ENCODE data around the gene GPRC6A.
"Not testable (repeated sequence)": the region's sequence is repeated elsewhere in the genome, so short reads cannot be mapped to it uniquely, and the experiment has no call there.

The GPRC6A gene

DNA sequence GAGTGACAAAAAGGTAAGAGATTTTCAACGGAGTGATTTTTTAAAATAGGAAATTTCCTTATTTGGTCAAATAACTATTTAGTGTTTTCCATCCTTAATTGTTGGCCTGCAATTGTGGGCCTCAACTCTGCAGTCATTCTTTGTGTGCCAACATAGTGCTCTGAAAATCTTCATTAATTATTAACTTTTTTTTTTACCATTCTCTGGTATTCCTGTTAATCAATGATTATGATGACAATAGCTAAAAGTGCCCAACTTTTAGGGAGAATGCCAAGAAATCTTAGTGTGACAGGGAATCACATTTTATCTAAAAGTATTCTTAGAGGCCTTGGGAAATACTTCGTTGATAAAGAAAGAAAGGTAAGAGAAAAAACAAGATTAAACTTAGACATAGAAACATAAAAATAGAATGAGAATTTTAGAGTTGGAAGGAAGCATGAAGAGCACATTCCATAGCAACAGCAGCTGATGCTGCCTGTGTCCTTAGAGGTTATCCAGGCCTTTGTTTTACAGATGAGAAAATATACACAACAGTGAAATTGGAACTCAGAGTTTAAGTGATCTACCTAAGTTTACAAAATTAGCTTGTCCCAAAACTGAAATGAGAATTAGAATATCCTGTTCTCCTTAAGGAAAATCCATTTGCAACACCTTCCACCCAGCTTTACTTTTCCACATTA, 1.2 kb downstream of the GPRC6A start:
- Mint-ChIP-seq H3K27me3 (no peaks in the 10 kb centered on the region), H3K9me3 (peaks cover 7% of the 10 kb centered on the region), H3K4me3 (no peak overlapping the region), H3K36me3 (ENCODE audit: low read depth) (no peaks in the 10 kb centered on the region), H3K4me1 (ENCODE audit: low read depth) (no peaks in the 10 kb centered on the region), H3K27ac (no peak overlapping the region)
- no peak for DNase-seq

DNA sequence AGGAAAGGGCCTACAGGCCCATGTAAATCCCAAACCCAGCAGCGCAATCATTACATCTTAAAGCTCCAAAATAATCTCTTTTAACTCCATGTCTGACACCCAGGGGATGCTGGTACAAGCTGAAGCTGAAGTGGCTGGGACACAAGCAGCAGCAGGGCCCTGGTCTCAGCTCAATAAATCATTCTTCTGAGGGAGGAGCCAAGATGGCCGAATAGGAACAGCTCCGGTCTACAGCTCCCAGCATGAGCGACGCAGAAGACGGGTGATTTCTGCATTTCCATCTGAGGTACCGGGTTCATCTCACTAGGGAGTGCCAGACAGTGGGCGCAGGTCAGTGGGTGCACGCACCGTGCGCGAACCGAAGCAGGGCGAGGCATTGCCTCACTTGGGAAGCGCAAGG, 12.5 kb downstream of the GPRC6A start:
- not testable (repeated sequence) for H3K27me3 Mint-ChIP-seq; H3K4me3 Mint-ChIP-seq; H3K4me1 Mint-ChIP-seq (ENCODE audit: low read depth); H3K36me3 Mint-ChIP-seq (ENCODE audit: low read depth); H3K27ac Mint-ChIP-seq; DNase-seq
- peaks cover 11% of the 10 kb centered on the region for H3K9me3 Mint-ChIP-seq

DNA sequence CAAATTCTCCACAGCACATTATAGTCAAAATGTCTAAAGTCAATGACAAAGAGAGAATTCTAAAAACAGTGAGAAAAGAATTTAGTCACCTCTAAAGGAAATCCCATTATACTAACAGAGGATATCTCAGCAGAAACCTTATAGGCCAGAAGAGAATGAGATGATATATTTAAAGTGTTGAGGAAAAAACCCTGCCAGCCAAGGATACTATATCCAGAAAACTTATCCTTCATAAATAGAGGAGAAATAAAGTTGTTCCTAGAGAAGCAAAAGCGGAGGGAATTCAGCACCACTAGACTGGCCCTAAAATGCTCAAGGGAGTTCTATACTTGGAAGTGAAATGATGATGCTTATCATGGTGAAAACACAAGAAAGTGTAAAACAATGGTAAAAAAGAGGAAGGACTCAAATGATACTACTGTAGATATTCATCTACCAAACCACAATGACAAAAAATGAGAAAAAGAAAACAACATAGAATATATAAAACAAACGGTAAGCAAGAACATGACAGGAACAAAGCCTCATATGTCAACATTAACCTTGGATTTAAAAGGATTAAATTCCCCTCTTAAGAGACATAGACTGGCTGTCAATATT, 16.7 kb downstream of the GPRC6A start:
- peaks cover 10% of the 10 kb centered on the region for H3K27me3 Mint-ChIP-seq
- H3K4me3 Mint-ChIP-seq, result no peak overlapping the region
- H3K36me3 Mint-ChIP-seq (ENCODE audit: low read depth), result no peaks in the 10 kb centered on the region
- H3K27ac Mint-ChIP-seq, result no peak overlapping the region
- H3K9me3 Mint-ChIP-seq, result peaks cover 14% of the 10 kb centered on the region
- no peaks in the 10 kb centered on the region for H3K4me1 Mint-ChIP-seq (ENCODE audit: low read depth)
- DNase-seq, result no peak

DNA sequence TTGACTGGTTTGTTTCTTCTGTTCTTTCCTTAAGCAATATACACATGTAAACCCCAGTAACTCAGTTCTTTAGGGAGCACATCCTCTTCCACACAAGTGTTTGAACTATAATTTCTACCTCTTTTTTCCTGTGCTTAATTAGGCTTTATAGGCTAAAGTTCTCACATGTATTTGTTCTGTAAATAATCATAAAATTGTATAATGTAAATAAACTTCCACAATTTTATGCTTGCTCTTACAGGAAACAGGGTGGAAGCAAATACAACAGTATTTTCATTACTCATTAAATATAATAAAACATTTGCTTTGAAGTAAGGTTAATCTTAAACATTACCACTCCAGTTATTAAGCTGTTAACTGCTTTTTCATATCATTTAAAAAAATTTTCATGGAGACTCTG, 26.9 kb downstream of the GPRC6A start:
- H3K4me1 Mint-ChIP-seq (ENCODE audit: low read depth), result no peaks in the 10 kb centered on the region
- H3K27me3 Mint-ChIP-seq, result peaks cover 18% of the 10 kb centered on the region
- no peaks in the 10 kb centered on the region for H3K9me3 Mint-ChIP-seq
- H3K36me3 Mint-ChIP-seq (ENCODE audit: low read depth), result no peaks in the 10 kb centered on the region
- DNase-seq, result no peak
- no peak overlapping the region for H3K27ac Mint-ChIP-seq
- no peak overlapping the region for H3K4me3 Mint-ChIP-seq

DNA sequence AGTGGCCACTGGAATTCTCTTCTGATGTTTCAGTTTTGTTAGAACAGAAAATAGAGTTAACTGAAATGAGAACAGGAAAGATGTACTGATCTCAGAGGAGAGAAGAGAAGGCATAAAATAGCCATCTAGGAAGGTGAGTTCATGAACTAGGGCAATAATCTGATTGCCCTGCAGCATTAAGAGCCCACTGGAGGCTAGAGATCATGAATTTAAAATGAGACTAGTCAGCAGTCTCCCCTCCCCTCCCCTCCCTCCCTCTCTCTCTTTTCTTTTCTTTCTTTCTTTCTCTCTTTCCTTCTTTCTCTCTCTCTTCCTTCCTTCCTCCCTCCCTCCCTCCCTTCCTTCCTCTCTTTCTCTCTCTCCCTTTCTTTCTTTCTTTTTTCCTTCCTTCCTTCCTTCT, 28.9 kb downstream of the GPRC6A start:
- DNase-seq, result no peak
- H3K4me3 Mint-ChIP-seq, result no peak overlapping the region

DNA sequence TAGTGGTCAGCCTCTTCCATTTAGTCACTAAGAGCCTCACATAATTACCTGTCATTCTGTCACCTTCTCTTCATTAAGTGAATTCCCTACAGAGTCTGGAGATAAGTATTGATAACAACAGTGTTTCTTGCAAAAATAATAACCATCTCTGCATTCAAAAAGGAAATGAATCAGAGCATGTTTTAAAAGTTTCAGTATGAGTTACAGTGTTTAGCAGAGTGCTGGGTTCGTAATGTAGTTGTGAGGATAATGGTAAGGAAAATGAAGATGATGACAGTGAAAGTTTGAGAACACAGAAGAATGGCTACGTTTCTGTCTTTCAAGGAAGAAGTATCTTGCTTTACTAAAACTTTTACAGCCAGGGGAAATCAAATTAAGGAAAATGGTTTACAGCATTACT, 31.3 kb downstream of the GPRC6A start:
- Mint-ChIP-seq H3K4me3 (no peak overlapping the region), H3K4me1 (ENCODE audit: low read depth) (no peaks in the 10 kb centered on the region), H3K27ac (no peak overlapping the region), H3K9me3 (no peaks in the 10 kb centered on the region), H3K27me3 (peaks cover 8% of the 10 kb centered on the region), H3K36me3 (ENCODE audit: low read depth) (no peaks in the 10 kb centered on the region)
- DNase-seq, result no peak

More for the DNA sequence above, 28.9 kb downstream of the GPRC6A start:
- Mint-ChIP-seq H3K36me3 (ENCODE audit: low read depth) (no peaks in the 10 kb centered on the region), H3K9me3 (no peaks in the 10 kb centered on the region), H3K4me1 (ENCODE audit: low read depth) (no peaks in the 10 kb centered on the region), H3K27me3 (peaks cover 9% of the 10 kb centered on the region), H3K27ac (no peak overlapping the region)

DNA sequence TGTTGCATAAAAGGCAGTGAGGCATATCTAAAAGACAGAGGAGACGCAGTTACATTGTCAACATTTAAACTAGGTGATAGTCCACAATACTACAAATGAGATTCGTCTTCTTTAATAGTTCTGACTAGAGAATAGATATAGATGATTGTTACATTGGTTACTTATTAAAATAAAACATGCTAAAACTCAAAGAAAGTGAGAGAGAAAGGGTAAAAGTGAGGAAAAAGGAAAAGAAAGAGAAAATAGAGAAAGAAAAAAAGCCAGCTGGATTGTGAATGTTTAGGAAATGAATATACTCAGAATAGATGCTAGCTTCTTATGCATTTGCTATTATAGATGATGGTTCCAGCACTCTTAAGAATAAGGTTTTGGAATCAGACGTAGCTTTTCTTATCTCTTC, 35.7 kb downstream of the GPRC6A start:
- no peaks in the 10 kb centered on the region for H3K36me3 Mint-ChIP-seq (ENCODE audit: low read depth)

DNA sequence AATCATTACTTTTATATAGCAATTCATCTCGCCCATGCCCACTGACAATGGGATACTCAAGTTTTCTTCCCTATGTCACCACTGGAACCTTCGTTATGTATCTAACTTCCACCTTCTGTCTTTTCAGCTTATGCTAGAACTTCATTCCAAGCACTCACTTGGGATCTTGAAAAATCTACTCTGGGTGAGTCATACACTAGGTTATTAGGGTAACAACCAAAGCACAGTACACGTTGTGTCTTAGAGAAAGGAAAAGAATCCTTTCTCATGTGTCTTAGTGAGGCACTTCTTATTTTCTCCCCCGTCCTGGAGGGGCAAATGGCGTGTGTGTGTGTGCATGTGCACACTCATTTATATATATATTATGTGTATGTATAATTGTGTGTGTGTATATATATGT, 45.0 kb downstream of the GPRC6A start:
- Mint-ChIP-seq H3K27me3 (peaks cover 16% of the 10 kb centered on the region), H3K27ac (no peak overlapping the region), H3K4me1 (ENCODE audit: low read depth) (no peaks in the 10 kb centered on the region), H3K9me3 (no peaks in the 10 kb centered on the region), H3K36me3 (ENCODE audit: low read depth) (no peaks in the 10 kb centered on the region), H3K4me3 (no peak overlapping the region)
- no peak for DNase-seq

More for the DNA sequence above, 35.7 kb downstream of the GPRC6A start:
- DNase-seq, result no peak
- peaks cover 7% of the 10 kb centered on the region for H3K27me3 Mint-ChIP-seq
- H3K9me3 Mint-ChIP-seq, result no peaks in the 10 kb centered on the region
- no peak overlapping the region for H3K4me3 Mint-ChIP-seq
- no peak overlapping the region for H3K27ac Mint-ChIP-seq
- no peaks in the 10 kb centered on the region for H3K4me1 Mint-ChIP-seq (ENCODE audit: low read depth)

DNA sequence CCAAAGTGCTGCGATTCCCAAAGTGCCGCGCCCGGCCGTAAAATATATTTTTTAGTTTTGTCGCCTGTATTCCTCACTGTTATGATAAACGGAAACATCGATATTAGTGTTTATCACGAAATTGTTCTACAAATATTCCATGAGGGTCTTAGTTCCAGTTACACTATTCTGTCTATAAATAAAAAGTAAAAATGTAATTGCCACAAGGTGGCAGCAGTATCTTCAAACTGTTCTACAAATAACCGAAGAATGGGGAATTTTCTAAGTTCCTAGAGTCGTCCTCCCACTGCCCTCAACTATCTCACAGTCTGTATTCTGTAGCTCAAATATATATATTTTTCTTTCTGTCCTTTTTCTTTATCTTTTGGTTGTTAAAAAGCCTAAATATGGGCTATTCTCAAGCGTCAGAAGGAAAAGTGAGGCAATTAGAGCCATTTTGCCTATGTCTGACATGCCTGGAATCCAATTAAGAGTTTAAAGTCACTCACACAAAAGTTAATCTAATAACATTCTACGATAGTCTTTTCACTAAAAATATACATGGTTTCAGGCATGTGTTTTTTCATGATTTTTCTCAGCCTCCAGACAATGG, 49.2 kb downstream of the GPRC6A start:
- no peak for DNase-seq
- H3K27ac Mint-ChIP-seq, result no peak overlapping the region
- H3K4me1 Mint-ChIP-seq (ENCODE audit: low read depth), result no peaks in the 10 kb centered on the region
- H3K36me3 Mint-ChIP-seq (ENCODE audit: low read depth), result no peaks in the 10 kb centered on the region
- no peaks in the 10 kb centered on the region for H3K9me3 Mint-ChIP-seq
- no peak overlapping the region for H3K4me3 Mint-ChIP-seq
- H3K27me3 Mint-ChIP-seq, result peaks cover 30% of the 10 kb centered on the region

DNA sequence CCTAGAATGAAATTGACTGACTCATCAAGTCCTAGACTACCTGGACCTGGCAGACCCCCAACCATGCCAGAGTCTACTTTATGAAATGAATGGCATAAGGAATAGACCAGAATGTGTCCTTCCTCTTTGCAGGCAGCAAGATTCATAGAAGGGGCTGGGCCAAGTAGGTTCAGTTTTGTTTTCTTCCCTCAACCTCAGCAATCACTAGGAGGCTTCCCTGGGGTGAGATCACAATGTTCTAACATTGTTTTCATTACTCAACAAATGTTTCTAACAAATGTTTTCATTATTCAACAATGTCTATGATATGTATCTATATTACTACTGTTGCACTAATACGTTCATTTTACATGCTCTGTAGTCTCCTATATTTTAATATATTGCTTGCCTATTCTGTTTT, 55.0 kb downstream of the GPRC6A start:
- H3K4me1 Mint-ChIP-seq (ENCODE audit: low read depth), result no peaks in the 10 kb centered on the region
- no peaks in the 10 kb centered on the region for H3K9me3 Mint-ChIP-seq
- no peak for DNase-seq

DNA sequence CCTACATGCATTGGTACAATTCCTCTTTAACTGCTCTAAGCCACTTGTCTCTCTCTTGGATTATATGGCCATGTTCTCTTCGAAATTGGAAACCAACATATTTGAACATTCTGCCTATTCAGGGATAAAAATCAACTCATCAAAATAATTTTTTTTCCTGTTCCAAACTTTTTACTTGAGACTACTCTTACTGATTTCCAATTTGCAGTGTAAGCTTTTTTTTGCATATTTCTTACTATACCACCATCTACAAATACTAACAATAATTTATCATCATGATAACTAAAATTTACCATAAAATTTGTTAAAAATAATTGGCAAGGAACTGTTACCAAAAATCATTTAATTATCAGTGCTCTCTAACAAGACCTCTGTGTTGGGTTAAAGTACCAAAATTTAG, 56.4 kb downstream of the GPRC6A start:
- no peak overlapping the region for H3K4me3 Mint-ChIP-seq
- no peaks in the 10 kb centered on the region for H3K36me3 Mint-ChIP-seq (ENCODE audit: low read depth)
- no peak for DNase-seq
- peaks cover 43% of the 10 kb centered on the region for H3K27me3 Mint-ChIP-seq
- H3K27ac Mint-ChIP-seq, result no peak overlapping the region
- no peaks in the 10 kb centered on the region for H3K9me3 Mint-ChIP-seq
- H3K4me1 Mint-ChIP-seq (ENCODE audit: low read depth), result no peaks in the 10 kb centered on the region

More for the DNA sequence above, 55.0 kb downstream of the GPRC6A start:
- peaks cover 41% of the 10 kb centered on the region for H3K27me3 Mint-ChIP-seq
- no peak overlapping the region for H3K27ac Mint-ChIP-seq
- no peaks in the 10 kb centered on the region for H3K36me3 Mint-ChIP-seq (ENCODE audit: low read depth)
- H3K4me3 Mint-ChIP-seq, result no peak overlapping the region

DNA sequence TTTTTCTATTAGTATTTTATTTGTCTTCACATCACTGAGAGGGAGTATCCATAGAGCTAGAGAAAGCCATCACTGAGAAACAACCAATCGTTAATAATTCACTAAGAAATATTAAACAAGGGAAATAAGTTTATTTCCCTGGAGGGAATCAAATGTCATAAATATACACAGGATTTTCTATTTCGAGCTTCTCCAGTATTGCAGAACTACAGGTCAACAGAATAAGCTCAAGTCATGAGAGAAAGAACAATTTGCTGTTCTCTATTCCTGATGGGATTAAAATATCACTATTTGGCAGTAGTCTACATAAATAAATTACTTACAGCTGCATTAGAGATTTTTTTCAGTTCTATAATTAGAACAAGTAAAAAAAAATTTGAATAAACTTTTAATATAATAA, 61.2 kb downstream of the GPRC6A start:
- H3K4me1 Mint-ChIP-seq (ENCODE audit: low read depth), result peaks cover 10% of the 10 kb centered on the region
- H3K9me3 Mint-ChIP-seq, result no peaks in the 10 kb centered on the region
- no peak overlapping the region for H3K27ac Mint-ChIP-seq
- H3K27me3 Mint-ChIP-seq, result peaks cover 65% of the 10 kb centered on the region
- H3K4me3 Mint-ChIP-seq, result no peak overlapping the region
- no peaks in the 10 kb centered on the region for H3K36me3 Mint-ChIP-seq (ENCODE audit: low read depth)
- DNase-seq, result no peak

DNA sequence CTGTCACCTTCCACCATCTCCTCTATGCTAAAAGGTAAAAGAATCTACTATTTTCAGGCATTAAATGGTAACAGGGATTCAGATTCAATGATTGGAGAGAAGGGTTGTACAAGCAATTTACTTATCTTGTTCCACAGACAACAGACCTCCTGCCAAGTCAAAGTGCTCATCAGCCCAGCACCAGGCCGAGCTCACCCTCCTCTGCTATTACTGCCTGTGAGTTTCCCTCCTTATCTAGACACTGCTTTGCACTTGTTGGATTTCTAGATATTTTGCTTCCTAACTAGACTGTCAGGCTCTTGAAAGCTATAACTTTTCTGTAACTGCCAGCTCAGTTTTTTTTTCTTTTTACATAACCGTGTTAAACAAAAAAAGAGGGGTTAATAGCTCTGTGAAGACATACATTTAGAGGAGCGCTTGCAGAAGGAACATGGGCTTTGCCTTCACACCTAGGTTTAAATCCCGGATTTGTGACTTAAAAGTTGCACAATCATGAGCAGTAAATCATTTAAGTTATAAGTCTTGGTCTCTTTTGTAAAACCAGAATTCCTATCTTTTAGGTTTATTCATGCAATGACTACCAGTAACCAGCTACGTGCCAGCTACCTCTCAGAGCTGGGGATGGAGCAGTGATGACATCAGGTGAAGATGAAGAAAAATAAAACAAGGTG, 62.2 kb downstream of the GPRC6A start:
- Mint-ChIP-seq H3K4me3 (no peak overlapping the region), H3K9me3 (no peaks in the 10 kb centered on the region), H3K27me3 (peaks cover 67% of the 10 kb centered on the region)

DNA sequence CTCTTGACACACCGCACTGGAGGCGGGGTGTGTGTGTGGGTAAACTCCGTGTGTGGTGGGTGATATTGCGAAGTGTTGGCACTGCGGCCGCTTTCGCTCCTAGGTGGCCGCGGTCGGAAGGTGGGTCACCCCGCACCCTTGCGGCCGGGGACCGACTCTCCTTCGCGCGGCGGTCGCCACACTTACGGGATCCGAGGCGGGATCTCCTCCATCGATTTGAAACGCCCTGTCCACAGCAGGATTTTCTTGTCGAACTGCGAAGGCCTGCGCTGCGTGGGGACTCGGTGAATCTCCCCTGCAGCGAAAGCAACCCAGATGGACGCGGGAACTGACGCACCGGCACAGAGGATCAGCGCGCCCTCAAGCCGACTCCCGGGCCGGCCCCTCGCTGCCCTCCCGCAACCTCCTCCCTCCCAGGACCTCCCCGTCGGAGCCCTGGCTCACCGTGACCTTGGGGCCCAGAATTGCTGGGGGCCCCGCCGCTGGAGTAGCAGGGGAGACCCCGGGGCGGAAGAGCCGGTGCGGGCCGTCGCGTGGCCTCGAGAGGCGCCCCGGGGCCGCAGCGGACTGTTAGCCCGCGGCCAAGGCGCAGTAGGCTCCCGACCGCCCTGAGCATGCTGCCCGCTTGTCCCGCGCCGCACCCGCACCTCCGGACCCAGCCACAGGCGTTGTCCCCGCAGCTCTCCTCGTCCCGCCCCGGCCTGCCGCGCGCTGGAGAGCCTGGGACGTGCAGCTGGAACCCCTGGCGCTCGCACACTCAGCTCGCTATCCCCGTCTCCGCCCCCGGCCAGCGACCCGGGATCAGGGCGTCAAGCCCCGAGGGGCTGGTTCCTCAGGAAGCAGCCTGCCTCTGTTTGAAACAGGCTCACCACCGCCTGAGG, 63.7 kb downstream of the GPRC6A start, which contains the start of gene FAM162B:
FAM162B (minus strand) TSS at position 759 of the 881 bp plus-strand sequence; CDS start at position 616, 143 bp downstream.
- Mint-ChIP-seq H3K4me1 (ENCODE audit: low read depth) (peaks cover 10% of the 10 kb centered on the region), H3K27me3 (peaks cover 64% of the 10 kb centered on the region), H3K27ac (no peak within 1 kb of the TSS), H3K36me3 (ENCODE audit: low read depth) (no peaks in the 10 kb centered on the region), H3K4me3 (peak within 1 kb of the TSS; percentile 66), H3K9me3 (no peaks in the 10 kb centered on the region)
- no peak for DNase-seq

More for the DNA sequence above, 62.2 kb downstream of the GPRC6A start:
- no peak overlapping the region for H3K27ac Mint-ChIP-seq
- H3K4me1 Mint-ChIP-seq (ENCODE audit: low read depth), result peaks cover 10% of the 10 kb centered on the region
- no peak for DNase-seq
- H3K36me3 Mint-ChIP-seq (ENCODE audit: low read depth), result no peaks in the 10 kb centered on the region
